Anterior cingulate cortex (tissue), 58 donors: ENCODE measurements around the gene NUDT14.

Source experiments
- DNase-seq, 58 donors: peaks; one replicate each; lab custom pipeline; 2025; lab: John Stamatoyannopoulos, UW

NUDT14 gene

GRCh38 chr14:105212541-105213300, 31.6 kb upstream of the NUDT14 start:
- DNase-seq: no peak

- no peak for DNase-seq
These were observed 30.6 kb upstream of the NUDT14 start for GRCh38 chr14:105211758-105212089.

GRCh38 chr14:105211086-105211757, 30.1 kb upstream of the NUDT14 start:
- no peak for DNase-seq

- DNase-seq: no peak
These were observed 29.3 kb upstream of the NUDT14 start for GRCh38 chr14:105210266-105211025.

GRCh38 chr14:105209646-105210045, 28.5 kb upstream of the NUDT14 start:
- no peak for DNase-seq

- DNase-seq: no peak
These were observed 28.0 kb upstream of the NUDT14 start for GRCh38 chr14:105209091-105209490.

GRCh38 chr14:105208738-105209075, 27.6 kb upstream of the NUDT14 start:
- no peak for DNase-seq

GRCh38 chr14:105207996-105208737, 27.1 kb upstream of the NUDT14 start:
- no peak for DNase-seq

GRCh38 chr14:105207460-105207901, 26.4 kb upstream of the NUDT14 start:
- no peak for DNase-seq

- DNase-seq: peak in 1 of 58 donors; percentile 40
These were observed 25.8 kb upstream of the NUDT14 start for GRCh38 chr14:105206873-105207272.

- peak in 6 of 58 donors; percentile 8 to 35 (median 24) for DNase-seq
These were observed 24.6 kb upstream of the NUDT14 start for GRCh38 chr14:105205673-105206208.

GRCh38 chr14:105204931-105205672, 24.0 kb upstream of the NUDT14 start:
- no peak for DNase-seq

GRCh38 chr14:105204206-105204930, 23.3 kb upstream of the NUDT14 start:
- DNase-seq: peak in 50 of 58 donors; percentile 13 to 79 (median 59)

GRCh38 chr14:105203701-105204100, 22.6 kb upstream of the NUDT14 start:
- DNase-seq: no peak

- DNase-seq: peak in 51 of 58 donors; percentile 21 to 84 (median 50)
These were observed 22.0 kb upstream of the NUDT14 start for GRCh38 chr14:105203057-105203531.

- DNase-seq: no peak
These were observed 20.9 kb upstream of the NUDT14 start for GRCh38 chr14:105201925-105202513.

GRCh38 chr14:105201156-105201924, 20.2 kb upstream of the NUDT14 start:
- DNase-seq: no peak

- DNase-seq: no peak
These were observed 19.5 kb upstream of the NUDT14 start for GRCh38 chr14:105200641-105201040.
